Raji (cell line): ENCODE results near the gene PABPN1.

Source experiments
- POLR2A ChIP-seq: IDR thresholded peaks from 2 replicates; pipeline ENCODE4 v1.6.1; 2011; ENCODE audit warnings: low read depth, low read length, control low read depth; ENCODE audit not compliant: insufficient read depth

PABPN1 gene

DNA sequence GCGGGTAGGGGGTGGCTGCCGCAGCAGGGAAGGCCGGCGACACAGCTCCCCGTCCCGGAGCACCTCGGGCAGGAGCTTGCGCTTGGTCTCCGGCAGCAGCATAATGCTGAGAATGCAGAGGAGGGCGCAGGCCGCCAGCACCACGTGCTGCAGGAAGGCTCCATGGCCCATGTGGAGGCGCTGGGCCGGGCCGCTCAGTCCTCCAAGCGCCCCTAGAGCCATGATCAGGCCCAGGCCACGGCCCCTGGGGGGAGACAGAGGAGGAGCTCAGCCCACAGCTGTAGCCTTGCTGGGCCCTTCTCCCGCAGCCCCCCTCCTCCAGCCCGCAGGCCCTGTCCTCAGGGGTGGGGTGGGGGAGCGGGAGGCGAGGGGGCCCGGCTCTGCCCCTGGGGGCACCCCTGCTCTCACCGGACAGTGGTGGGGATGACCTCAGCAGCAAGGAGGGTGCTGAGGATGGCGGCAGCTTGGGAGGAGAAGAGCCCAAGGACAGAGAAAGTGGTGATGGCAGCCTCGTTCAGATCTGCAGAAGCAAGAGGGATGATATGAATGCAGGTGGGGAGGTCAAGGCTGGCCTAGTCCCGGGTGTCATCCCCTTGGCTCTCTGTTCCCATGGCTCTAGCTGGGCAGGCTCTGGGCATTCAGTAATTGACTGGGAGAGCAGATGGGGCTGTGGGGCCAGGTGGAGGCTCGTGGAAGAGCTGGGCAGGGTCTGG, 25.6 kb downstream of the PABPN1 start:
- no peak for TF ChIP-seq POLR2A

GRCh38 chr14:23347406-23348296, 26.4 kb downstream of the PABPN1 start:
- no peak for TF ChIP-seq POLR2A

DNA sequence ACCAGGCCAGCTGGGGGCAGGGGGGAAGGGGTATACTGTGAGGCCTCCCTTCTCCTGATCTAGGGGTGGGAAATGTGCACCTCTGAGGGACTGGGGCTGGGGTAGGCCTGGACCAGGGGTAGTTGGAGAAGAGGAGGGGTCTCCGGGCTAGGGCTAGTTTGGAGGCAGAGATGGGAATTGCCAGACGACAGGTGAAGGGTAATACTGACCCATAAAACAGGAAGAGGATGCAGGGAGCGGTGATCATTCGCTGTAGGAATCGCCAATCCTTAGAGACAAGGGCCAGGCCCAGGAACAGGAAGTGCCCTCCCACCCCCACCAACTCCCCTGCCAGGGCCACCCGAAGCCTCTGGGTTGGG, 27.0 kb downstream of the PABPN1 start:
- TF ChIP-seq POLR2A, result no peak

GRCh38 chr14:23349156-23349845, 28.0 kb downstream of the PABPN1 start:
- TF ChIP-seq POLR2A, result no peak

GRCh38 chr14:23351681-23352505, 30.6 kb downstream of the PABPN1 start:
- TF ChIP-seq POLR2A, result no peak

DNA sequence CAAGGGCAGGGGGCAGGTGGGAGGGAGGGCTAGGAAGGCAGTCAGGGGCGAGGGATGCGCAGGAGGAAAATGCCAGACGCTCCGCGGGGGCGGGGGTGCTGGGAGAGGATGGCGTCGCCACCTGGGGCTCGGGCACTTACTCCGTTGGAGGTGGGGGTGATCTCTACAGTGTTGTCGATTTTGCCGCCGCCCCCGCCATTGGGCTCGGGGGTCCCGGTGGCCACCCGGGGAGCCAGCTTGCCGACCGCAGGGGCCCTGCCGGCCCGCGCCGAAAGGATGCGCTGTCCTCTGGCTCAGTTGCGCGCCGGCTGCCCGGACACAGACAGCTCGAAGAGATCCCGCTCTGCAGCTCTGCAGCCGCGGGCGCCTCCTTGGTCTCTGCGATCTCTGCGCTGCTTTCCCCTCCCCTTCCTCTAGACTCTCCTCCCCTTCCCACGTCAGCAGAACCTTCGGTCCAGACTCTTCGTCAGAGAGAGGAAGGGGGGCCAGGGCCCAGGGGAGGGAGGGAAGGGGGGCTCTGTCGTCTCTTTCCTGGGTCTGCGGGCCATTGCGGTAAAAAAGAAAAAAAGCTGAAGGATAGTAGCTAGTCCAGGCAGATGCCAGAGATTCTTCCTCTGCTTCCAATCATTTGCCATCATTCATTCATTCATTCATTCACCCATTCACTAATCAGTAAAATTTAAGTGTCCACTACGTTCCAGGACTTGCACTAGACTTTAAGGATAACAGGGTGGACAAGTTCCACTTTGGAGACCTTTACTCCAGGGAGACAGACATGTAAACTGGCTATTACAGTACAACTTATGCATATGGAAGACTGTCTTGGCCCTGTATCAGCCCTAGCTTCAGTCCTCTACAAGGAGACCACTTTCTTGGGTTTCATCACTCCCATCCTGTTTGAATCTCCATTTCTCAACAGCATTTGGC, 31.5 kb downstream of the PABPN1 start, which contains the start of gene SLC22A17:
Gene SLC22A17 (minus strand): TSS at position 382 of the 927 bp plus-strand sequence.
- TF ChIP-seq POLR2A, result no peak

GRCh38 chr14:23353433-23353780, 32.1 kb downstream of the PABPN1 start:
- TF ChIP-seq POLR2A, result no peak

DNA sequence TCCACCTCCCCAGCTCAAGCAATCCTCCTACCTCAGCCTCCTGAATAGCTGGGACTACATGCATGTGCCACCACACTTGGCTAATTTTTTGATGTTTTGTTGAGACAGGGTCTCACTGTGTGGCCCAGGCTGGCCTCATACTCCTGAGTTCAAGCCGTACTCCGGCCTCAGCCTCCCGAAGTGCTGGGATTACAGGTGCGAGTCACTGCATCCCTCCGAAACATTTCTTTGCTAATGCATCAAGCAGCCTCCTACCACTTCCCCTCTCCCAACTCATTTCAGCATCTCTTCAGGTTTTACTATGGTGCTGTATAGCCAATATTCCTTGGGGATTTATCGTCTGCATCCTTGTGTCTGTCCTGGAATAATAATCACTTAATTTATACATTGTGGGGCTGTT, 33.7 kb downstream of the PABPN1 start:
- TF ChIP-seq POLR2A, result no peak

- no peak for TF ChIP-seq POLR2A
These were observed 34.7 kb downstream of the PABPN1 start for GRCh38 chr14:23355871-23356435.

- TF ChIP-seq POLR2A, result no peak
These were observed 35.4 kb downstream of the PABPN1 start for GRCh38 chr14:23356662-23357061.

DNA sequence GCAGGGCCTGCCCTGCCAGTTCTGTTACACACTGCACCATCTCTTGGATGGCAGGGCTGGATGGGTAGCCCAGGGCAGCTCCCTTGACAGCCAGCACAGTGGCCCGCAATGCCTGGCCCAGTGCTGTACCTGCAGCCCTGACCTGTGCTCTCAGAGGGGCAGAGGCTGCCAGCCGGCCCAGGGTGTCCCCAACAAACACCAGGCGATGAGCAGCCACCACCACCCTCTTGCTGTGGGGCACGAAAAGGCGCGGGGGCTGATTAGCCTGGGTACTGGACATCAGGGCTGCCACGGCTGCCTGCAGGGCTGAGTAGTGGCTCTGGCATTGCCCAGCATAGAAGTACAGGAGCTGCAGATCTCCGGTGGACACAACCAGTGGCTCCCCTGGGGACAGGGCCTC, 36.0 kb downstream of the PABPN1 start:
- TF ChIP-seq POLR2A, result no peak

- TF ChIP-seq POLR2A, result no peak
These were observed 36.8 kb downstream of the PABPN1 start for GRCh38 chr14:23358042-23358441.

DNA sequence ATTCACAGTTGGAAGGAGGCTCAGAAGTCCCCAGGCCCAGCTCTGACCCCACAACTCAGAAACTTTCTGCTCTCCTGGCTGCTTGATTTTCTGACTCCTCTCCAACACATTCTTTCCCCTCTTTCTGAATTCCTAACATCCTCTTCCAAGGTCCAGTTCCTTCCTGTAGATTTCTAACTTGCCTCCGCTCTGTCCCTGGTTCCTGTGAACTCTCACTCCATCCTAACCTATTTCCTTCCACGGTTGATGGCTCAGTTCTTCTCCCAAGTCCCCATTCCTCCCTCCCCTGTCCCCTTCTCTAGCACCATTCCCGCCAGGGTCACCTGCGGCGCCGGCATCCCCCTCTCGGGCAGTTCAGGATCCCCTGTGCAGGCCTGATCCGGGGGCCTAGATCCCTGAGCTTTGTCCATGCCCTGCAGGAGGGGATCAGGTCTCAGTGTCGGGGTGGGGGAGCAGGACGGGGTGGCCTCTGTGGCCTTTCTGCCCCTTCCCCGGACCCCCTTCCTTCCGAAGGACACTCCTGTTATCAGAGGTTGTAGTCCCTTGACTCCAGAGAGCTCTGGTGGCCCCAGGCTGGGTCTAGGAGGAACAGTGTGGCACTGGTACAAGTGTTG, 37.4 kb downstream of the PABPN1 start:
- TF ChIP-seq POLR2A, result no peak
